Activated CD4-positive, alpha-beta T cell treated with anti-CD3 and anti-CD28 coated beads, Interleukin-10, Interleukin-2, amounts not matched to agents 100 ng/mL and 50 ng/mL, durations not matched to agents 16 hours and 8 hours (primary cell): ENCODE results near the gene DNAJB4.
"Not testable (repeated sequence)": the region's sequence is repeated elsewhere in the genome, so short reads cannot be mapped to it uniquely, and the experiment has no call there.

Source experiments
- DNase-seq: peaks from one replicate; pipeline ENCODE4 v3.0.0-alpha.2; 2020

DNAJB4 gene

DNA sequence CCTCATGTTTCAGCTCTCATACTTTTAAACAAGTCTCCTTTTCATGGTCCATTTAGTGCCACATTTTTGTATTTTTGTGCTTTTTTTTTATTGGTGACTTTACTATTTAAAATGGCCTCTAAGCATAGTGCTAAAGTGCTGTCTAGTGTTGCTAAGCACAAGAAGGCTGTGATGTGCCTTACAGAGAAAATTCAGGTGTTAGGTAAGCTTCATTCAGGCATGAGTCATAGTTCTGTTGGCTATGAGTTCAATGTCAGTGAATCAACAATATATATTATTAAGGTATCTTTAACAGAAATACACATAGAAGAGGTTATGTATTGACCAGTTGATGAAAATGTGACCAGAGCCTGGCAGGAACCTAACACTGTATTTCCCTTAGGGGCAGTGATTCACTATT is 13.1 kb upstream of the DNAJB4 start:
- no peak for DNase-seq

DNA sequence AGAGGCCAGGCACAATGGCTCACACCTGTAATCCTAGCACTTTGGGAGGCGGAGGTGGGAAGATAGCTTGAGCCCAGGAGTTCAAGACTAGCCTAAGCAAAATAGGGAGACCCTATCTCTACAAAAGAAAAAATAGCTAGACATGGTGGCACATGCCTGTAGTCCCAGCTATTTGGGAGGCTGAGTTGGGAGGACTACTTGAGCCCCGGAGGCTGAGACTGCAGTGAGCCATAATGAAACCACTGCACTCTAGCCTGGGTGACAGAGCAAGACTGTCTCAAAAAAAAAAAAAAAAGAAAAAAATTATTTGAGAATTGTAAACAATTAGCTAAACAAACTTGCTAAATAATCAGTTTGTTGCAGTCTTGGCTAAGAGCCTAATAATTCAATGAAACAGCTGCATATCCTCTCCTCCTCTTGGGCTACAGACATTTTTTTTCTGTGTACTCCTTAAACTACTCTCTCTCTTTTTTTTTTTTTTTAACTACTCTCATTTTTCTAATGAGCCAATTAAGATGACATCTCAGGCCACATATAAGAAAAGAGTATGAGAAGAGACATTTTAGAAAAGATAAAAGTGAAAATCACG is 10.5 kb upstream of the DNAJB4 start:
- DNase-seq: no peak

DNA sequence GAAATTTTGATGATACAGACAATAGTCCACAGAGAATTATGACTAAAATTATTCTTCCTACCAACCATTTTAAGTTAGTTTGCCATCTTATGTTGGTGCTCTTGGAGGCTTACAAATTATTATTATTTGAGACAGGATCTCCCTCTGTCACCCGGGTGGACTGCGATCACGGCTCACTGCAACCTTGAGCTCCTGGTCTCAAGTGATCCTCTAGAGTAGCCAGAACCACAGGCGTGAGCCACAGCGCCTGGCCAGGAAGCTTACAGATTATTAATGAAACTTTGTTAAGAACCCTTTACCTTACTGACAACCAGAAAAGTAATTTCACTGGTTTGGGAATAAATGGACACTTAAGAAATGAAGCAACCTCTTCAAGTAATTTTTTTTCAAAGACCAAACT is 8.0 kb upstream of the DNAJB4 start:
- no peak for DNase-seq

DNA sequence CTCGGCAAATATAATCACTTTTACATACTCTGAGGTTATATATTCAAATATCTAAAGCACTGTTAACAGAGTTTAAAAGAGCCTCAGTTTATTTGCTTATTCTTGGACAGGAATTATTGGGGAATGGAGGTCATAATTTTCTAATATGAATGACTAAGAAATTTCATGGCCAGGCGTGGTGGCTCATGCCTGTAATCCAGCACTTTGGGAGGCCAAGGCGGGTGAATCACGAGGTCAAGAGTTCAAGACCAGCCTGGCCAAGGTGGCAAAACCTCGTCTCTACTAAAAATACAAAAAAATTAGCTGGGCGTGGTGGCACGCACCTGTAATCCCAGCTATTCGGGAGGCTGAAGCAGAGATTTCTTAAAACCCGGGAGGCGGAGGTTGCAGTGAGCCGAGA is 4.2 kb upstream of the DNAJB4 start:
- DNase-seq: not testable (repeated sequence)

DNA sequence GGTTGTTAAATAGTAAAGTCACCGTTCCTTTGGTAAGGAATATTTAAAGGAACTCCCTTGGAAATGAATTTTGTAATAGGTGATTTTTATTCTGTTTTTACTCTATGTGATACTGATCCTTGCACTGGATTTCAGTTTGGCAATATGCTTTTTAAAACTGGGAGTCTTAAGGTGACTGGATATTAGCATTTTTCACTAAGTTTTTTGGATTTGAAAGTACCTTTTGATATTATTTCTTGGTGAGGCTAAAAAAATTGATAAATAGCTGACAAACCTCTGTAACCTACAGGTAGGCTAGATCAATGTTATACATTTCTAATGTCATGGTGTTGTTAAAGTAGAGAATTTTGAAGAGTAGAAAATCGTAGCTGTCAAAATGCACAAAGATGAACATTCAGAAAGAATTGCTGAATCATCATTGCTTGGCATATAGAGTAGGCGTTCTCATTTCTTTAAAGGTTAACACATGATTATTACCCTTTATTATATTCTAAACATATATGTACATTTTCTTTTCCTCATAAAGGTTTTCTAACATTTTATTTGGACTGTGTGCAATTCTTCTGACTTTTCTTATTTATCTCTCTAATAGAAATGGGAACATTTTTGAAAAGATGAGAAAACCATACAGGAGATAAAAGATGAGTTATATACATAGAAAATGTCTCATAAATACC is 1.5 kb upstream of the DNAJB4 start:
- no peak for DNase-seq

DNA sequence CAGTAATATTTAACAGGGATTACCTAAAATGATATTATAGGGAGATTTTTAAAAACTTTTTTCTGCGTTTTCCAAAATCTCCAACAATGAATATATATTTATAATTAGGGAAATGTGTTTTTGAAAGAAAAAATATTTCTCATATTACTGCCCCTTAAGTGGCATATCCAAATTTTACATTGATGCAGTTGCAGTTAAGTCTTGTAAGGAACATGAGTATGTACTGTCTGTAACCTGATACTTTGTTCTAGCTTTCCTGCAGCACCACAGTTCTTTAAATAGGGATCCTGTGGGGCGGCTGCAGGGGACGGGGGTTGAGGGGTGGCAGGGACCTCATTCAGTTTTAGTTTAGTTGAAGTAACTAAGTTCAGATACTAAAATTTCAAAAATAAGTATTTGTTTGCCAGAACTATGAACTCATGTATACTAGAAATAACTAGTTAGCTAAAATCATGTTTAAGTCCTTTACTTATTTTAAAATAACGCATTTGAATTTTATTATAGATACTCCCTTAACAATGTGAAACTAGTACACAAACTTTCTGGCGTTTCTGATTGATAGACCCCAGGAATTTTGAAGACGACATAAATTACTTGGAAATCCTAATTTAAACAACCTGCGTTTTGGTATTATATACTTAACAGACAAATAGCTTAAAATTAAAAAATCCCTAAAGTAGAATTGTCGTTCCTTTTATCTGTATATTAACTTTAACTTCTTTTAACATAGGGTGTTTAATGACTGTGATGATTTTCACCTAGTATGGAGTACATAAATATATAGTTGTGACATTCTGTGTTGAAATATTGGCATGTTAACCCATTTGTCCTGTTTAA is 639 bp upstream of the DNAJB4 start:
- peak; percentile 70 for DNase-seq

DNA sequence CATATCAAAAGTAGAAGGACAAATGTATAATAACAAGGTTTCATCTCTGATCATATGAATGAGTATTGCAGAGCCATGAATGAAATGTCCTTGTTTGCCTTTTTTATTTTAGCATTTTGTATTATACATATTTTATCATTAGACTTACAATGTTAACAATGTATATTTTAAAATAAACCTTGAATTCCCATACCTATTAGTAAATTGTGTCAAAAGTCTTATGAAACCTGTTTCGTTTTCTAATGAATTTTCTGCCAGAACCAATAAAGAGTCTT is 646 bp downstream of the DNAJB4 start:
- no peak for DNase-seq

DNA sequence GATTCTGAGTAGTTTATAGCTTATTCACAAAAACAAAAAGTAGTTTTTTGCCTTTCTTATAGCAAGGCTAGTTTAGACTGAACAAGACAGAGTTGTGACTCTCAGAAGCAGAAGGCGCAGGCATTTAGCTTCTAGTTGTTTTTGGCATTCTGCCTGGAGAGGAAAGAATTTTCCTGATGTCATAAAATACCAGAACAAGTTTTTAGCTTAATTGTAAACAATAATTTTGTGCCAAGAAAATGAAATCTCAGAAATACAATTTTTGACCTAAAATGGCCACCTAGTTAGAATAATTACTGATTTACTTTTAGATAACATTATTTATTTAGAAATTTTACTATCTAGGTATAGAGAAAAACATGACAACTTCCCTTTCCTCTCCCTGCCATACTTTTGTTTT is 1.0 kb downstream of the DNAJB4 start:
- DNase-seq: no peak

DNA sequence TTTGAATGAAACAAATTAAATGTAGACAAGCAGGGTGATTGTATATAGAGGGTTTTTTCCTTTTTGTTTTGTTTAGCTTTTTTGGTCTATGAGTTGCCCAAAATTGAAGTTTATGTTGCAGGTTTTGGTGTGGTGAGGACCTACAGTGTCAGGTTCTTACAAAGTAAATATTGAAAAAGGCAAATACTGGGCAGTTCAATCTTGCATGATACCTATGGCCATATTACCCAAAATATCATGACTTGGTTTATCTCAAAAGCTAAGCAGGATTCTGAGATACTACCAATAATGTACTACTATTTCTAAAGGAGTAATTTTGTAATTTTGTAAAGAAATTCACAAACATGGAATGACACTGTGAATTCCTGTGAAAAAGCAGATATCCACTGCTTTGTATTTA is 1.8 kb downstream of the DNAJB4 start:
- no peak for DNase-seq

DNA sequence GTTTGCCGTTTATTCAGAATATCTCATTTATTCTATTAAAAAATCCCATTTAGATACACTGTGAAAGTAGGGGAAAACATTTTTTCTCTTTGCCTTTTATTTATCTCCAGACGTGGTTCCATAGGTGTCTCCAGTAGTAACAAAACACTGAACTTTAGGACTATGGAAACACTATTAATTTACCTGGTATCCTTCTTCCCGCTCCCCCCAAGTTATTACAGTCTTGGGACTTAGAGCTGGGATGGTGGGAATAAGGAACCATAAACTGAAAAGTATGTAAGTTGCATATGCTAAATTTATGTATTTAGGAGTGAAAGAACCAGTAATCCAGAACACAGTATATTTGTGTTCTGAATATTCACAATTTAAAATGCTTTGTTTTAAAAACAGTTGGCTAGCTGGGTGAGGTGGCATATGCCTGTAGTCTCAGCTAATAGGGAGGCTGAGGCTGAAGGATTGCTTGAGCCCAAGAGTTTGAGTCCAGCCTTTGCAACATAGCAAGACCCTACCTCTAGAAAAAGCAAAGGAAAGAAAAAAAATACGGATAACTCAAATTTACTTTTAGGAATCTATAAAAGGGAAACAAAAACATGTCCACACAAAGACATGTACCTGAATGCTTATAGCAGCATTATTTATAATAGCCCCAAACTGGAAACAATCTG is 3.1 kb downstream of the DNAJB4 start:
- no peak for DNase-seq

DNA sequence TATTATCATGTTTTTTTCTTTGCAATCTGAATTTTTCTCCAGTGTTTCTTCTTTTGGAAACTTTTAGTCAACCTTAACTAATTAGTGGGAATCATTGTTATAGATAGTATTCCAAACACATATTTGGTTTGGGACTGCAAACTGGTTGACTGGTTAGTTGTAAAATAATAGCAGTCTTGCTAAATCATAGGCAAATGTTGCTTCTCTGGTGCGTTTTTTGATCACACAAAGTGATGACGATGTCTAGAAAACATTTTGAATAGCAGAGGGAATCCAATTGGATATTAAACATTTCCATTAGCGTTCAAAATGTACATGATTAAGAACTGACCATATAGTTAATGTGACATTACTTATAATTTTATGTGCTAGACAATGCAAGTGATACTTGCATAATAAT is 4.5 kb downstream of the DNAJB4 start:
- no peak for DNase-seq

DNA sequence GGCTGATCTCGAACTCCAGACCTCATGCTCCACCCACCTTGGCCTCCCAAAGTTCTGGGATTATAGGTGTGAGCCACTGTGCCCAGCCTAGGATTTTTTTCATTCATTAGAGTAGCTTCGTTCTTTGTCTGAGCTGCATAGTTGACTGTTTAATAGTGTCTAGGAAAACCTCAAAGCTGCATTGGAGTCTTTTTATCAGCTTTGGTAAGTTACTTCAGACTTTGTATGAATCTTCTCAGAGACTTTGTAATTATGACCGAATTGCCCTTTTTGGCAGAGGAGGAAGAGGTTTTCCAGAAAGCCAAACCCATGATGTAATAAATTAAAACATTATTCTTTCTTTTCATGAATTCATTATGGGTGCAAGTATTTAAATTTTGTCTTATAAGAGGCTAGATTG is 5.1 kb downstream of the DNAJB4 start:
- DNase-seq: no peak

DNA sequence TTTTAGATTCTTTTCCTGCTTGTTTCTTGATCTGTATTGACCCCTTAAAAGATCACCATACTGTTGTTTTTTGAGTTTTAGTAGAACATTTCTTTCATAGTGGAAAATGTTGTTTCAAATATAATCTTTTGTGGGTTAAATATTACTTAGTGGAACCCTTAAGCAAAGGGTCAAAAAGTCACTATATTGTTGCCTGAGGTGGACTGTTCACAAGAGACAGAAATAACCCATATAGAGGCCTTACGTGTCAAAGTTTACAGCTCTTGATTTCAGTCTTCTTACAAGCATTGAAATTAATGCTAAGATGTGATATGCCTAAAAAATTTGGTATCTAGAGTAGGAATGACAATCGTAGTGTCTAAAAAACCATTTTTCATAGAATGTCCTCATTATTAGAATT is 6.3 kb downstream of the DNAJB4 start:
- no peak for DNase-seq

DNA sequence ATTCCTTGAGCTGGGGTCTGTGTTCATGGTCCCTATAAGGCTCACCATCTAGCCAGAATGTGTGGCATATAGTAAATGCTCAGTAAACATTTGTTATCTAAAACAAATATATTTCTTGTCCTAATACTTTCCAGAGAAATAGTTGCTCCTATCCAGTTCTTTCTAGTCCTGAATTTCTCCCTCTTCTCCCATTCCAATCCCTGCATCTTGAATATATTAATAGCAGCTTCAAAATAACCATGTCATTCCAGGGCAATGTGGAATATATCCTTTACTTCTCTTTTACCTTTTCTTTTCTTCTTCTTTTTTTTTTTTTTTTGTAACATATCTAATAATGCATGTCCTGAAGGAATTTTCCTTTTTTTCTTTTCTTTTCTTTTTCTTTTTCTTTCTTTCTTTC is 10.4 kb downstream of the DNAJB4 start:
- DNase-seq: no peak

DNA sequence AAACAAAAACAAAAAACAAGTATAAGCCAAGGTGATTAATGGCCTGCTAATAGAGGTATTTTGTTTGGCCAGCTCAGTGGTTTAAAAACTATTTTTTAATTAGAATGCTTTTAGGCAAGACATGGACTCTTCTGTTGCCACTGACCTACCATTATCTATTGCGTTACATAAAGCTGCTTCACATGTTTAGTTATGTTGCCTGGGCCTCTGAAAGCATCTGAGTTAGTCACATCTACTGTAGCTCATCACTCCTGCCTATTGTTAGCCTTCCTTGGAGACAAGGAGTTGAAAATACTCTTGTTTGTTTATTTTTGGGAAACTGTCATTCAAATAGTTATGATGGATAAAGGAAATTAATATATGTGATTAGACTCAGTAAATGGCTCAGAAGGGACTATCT is 14.3 kb downstream of the DNAJB4 start:
- no peak for DNase-seq

DNA sequence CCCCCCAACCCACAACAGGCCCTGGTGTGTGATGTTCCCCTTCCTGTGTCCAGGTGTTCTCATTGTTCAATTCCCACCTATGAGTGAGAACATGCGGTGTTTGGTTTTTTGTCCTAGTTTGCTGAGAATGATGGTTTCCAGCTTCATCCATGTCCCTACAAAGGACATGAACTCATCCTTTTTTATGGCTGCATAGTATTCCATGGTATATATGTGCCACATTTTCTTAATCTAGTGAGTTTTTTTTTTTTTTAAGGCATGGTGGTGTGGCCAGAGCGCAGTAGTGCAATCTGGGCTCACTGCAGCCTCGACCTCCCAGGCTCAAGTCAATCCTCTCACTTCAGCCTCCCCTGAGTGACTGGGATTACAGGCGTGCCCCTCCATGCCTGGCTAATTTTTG is 16.4 kb downstream of the DNAJB4 start:
- DNase-seq: not testable (repeated sequence)

DNA sequence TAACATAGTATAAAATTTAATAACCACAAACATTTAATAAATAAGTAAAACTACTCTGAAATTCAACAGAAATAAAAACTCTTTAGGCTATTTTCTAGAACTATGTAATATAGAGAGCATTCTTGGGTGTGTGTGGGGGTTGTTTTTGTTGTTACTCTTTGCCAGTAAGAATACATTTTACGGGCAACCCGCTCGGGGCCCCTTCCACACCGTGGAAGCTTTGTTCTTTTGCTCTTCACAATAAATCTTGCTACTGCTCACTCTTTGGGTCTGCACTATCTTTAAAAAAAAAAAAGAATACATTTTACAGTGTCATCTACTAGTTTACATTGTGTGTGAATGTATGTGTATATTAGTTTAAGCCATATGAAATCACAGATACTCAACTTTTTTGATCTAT is 25.1 kb downstream of the DNAJB4 start:
- DNase-seq: no peak

DNA sequence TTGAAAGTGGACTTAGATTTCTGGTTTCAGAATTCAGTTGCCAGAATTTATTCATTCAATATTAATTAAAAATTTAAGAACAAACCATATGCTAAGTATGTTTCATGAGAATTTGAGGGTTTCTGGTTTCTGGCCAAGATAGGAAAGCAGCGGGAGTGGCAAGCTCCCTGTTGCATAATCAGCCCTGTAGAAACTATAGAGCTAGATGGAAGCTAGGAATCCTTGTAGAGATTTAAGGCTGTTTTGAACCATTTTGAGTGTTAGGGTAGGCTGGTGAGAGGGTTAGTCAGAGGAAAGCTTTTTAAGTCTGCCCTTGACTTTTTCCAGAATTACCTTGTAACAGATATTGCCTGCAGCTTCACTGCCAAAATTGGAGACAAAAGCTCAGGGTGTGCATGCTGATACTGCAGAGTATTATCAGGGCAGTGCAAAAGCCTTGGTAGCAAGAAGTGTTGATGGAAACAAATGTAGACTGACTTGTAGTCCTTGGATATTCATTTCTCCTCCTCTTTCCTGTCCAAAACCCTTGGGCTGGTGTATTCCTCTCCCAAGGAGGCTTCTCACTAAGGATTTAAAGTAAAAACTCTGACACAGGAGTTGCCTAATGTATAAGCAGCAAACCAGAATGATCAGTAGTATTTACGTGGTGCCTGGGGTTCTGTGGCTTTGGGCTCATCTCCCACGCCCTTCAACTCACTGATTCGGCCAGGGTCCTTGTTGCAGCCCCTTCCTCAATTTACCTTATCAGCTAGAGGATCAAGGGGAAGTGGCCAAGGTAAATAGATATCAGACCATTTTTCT is 28.5 kb downstream of the DNAJB4 start:
- DNase-seq: no peak

DNA sequence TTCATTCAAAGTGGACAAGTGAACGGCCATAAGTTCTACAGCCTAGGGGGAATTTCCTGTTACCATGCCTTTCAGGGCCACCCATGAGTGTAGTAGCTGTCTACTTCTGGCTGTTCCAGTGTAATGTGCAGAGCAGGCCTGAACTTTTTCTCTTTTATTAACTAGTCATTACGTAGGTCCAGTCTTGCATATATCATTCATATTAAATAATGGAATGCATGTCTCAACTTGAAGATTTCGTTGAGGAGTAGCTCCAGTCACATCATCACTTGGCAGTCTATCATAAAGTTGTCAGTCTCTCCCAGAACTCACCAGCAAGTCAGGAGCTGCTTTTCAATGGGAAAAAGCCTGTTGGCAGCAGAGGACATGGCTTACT is 29.0 kb downstream of the DNAJB4 start:
- DNase-seq: no peak

DNA sequence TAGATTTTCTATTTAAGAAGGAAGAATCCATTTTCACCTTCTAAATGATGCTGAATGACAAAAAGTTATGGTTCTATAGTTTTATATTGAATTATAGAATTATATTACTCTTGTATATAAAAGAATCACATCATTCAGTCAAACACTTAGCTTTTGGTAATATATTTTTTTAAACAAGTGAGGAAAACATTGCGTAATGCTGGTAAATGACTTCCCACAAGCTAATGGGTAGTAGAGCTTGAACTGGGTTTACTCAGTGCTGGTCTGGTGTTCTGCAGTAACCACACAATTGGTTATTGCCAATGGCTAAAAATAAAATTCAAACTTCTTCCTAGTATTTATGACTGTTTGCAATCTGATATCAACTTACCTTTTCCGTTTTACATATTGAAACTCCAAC is 30.4 kb downstream of the DNAJB4 start:
- no peak for DNase-seq

DNA sequence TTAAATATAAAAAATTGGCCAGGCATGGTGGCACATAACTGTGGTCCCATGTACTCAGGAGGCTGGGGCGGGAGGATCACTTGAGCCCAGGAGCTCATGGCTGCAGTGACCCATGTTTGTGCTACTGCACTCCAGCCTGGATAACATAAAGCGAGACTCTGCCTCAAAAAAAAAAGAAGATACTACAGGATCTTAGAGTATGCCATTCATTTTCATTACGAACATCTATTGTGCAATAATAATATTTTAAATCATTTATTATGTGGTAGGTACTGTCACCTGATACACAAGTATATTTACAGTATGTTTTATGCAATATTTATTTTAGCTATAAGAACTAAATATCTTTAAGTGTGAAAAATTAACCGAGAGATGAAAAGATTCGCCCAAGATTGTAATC is 31.7 kb downstream of the DNAJB4 start:
- no peak for DNase-seq

DNA sequence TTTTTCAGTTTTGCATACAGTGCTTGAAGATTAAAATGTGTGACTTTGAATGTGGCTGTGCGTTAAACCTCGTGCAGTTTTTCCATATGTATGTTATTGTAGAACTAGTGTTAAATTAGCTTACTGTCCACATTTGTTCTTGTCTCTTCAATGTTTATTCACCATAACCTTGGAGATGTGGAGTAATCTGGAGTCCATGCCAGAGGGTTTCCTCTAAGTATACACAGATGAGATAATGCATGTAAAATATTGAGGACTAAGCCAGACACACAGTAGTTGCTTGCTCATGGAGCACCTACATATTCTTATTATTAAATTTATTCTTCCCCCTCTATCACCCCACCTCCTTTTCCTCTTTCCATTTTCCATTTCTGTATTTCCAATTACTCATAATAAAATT is 33.3 kb downstream of the DNAJB4 start:
- no peak for DNase-seq

DNA sequence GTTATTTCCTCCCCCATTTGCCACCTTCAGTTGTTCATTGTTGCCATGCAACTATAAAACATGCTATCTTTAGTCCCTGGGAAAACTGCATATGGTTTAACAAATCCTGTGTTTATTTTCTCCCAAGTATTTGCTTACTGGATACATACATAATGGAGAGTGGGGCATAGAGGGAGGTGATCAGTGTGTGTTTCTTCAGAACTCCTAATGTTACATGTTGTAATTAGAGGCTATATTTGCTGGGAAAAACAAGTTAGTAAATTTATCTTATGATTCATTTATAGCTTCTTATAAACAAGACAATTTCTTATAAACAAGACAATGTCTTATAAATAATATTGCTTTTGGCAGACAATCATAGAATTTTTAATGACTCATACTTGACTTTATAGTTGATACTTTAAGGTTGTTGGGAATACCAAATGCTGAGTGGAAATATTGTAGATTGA is 33.8 kb downstream of the DNAJB4 start:
- no peak for DNase-seq
